GM21367 (cell line): ENCODE results near the gene PRRG3.

ENCODE experiments used
- ATAC-seq: cut with Tn5 transposase; IDR thresholded peaks from one replicate; pipeline ENCODE4 v1.9.1; 2021; ENCODE audit not compliant: unreplicated experiment

PRRG3 gene

GRCh38 chrX:151741606-151742005, 46.3 kb downstream of the PRRG3 start:
- no peak for ATAC-seq

- no peak for ATAC-seq
These were observed 47.1 kb downstream of the PRRG3 start for GRCh38 chrX:151742311-151742710.

- ATAC-seq, result no peak
These were observed 48.6 kb downstream of the PRRG3 start for GRCh38 chrX:151743651-151744470.

- no peak for ATAC-seq
These were observed 50.4 kb downstream of the PRRG3 start for GRCh38 chrX:151745651-151746050.

GRCh38 chrX:151746502-151746901, 51.2 kb downstream of the PRRG3 start:
- no peak for ATAC-seq

GRCh38 chrX:151750511-151750910, 55.3 kb downstream of the PRRG3 start:
- no peak for ATAC-seq

- ATAC-seq, result no peak
These were observed 57.6 kb downstream of the PRRG3 start for GRCh38 chrX:151752847-151753246.

GRCh38 chrX:151753313-151754046, 58.2 kb downstream of the PRRG3 start:
- peak; percentile 81 for ATAC-seq

- no peak for ATAC-seq
These were observed 58.8 kb downstream of the PRRG3 start for GRCh38 chrX:151754047-151754429.

GRCh38 chrX:151754641-151755215, 59.5 kb downstream of the PRRG3 start:
- ATAC-seq, result no peak
